NCI-H2107 treated with DMSO at 0.1 percent for 48 hours (cell line): ENCODE measurements around the gene MAP3K9.

ENCODE experiments used
- DNase-seq: peaks from one replicate; lab custom pipeline; 2025; ENCODE audit not compliant: unreplicated experiment; lab: John Stamatoyannopoulos, UW

MAP3K9 gene

GRCh38 chr14:70821584-70822529, 12.5 kb upstream of the MAP3K9 start:
- DNase-seq, result peak; percentile 19

- no peak for DNase-seq
Measured at GRCh38 chr14:70816525-70816924, 7.2 kb upstream of the MAP3K9 start.

- DNase-seq, result no peak
Measured at GRCh38 chr14:70814466-70814865, 5.2 kb upstream of the MAP3K9 start.

GRCh38 chr14:70812124-70812818, 3.0 kb upstream of the MAP3K9 start:
- DNase-seq, result peak; percentile 17

- DNase-seq, result no peak
Measured at GRCh38 chr14:70811578-70811977, 2.3 kb upstream of the MAP3K9 start.

- no peak for DNase-seq
Measured at GRCh38 chr14:70811050-70811449, 1.7 kb upstream of the MAP3K9 start.

- DNase-seq, result no peak
Measured at GRCh38 chr14:70810621-70811020, 1.3 kb upstream of the MAP3K9 start.

GRCh38 chr14:70808416-70809224, 693 bp downstream of the MAP3K9 start:
- no peak for DNase-seq

- peak; percentile 61 for DNase-seq
Measured at GRCh38 chr14:70807898-70808415, 1.4 kb downstream of the MAP3K9 start.

GRCh38 chr14:70804556-70805162, 4.7 kb downstream of the MAP3K9 start:
- DNase-seq, result no peak

- no peak for DNase-seq
Measured at GRCh38 chr14:70803321-70804310, 5.7 kb downstream of the MAP3K9 start.

GRCh38 chr14:70802379-70802778, 6.9 kb downstream of the MAP3K9 start:
- DNase-seq, result no peak

GRCh38 chr14:70801836-70802235, 7.5 kb downstream of the MAP3K9 start:
- DNase-seq, result no peak

- DNase-seq, result no peak
Measured at GRCh38 chr14:70796551-70796950, 12.8 kb downstream of the MAP3K9 start.

- no peak for DNase-seq
Measured at GRCh38 chr14:70794294-70794693, 15.0 kb downstream of the MAP3K9 start.

GRCh38 chr14:70793637-70794036, 15.7 kb downstream of the MAP3K9 start:
- no peak for DNase-seq

GRCh38 chr14:70792939-70793338, 16.4 kb downstream of the MAP3K9 start:
- no peak for DNase-seq

- no peak for DNase-seq
Measured at GRCh38 chr14:70791971-70792370, 17.3 kb downstream of the MAP3K9 start.

GRCh38 chr14:70789961-70790360, 19.4 kb downstream of the MAP3K9 start:
- no peak for DNase-seq
